ENCODE measurements around the gene SLC9A9. TPM values are rescaled to one million over a fixed set of nuclear protein-coding genes. Genes with fewer than 3 reads are reported as not detected.

Gene SLC9A9
- total RNA-seq, 2 donors from 2014 or later = 1.3 to 3.7 TPM

- no peak for TF ChIP-seq CTCF (conservative IDR thresholded peaks at IDR 0.05)
- Mint-ChIP-seq H3K4me3 (no peak overlapping the region), H3K36me3 (ENCODE audit: low read depth) (no peaks in the 10 kb centered on the region), H3K27ac (no peak overlapping the region), H3K27me3 (ENCODE audit: insufficient read depth) (peaks cover 4% of the 10 kb centered on the region), H3K4me1 (no peaks in the 10 kb centered on the region), H3K9me3 (no peaks in the 10 kb centered on the region)
- Histone ChIP-seq H3K4me3 (ENCODE audit: low read length) (no peak overlapping the region), H3K27me3 (ENCODE audit: control insufficient read depth, insufficient read depth, low read length, poor library complexity, severe bottlenecking) (no peaks in the 10 kb centered on the region), H3K4me1 (ENCODE audit: control insufficient read depth, insufficient read depth, low read length) (no peaks in the 10 kb centered on the region), H3K36me3 (ENCODE audit: control insufficient read depth, insufficient read depth, low read length) (no peaks in the 10 kb centered on the region), H3K9me3 (ENCODE audit: control insufficient read depth, low read length) (no peaks in the 10 kb centered on the region), H3K9ac (ENCODE audit: extremely low read depth, low read length, poor library complexity, severe bottlenecking) (no peak overlapping the region), H3K27ac (ENCODE audit: low read depth, low read length) (no peak overlapping the region)
- WGBS, 2 experiments (ENCODE audit: insufficient coverage in 1 of 2, insufficient read length in 1 of 2) = 83 to 90% methylated on average over 2 to 5 of the region's 5 CpGs
- no peak for DNase-seq
These were observed 549.3 kb downstream of the SLC9A9 start for GRCh38 chr3:143298886-143299535.

GRCh38 chr3:143298380-143298779 lies 549.9 kb downstream of the SLC9A9 start:
- Histone ChIP-seq H3K9me3 (ENCODE audit: control insufficient read depth, low read length) (no peaks in the 10 kb centered on the region), H3K4me3 (ENCODE audit: low read length) (no peak overlapping the region), H3K4me1 (ENCODE audit: control insufficient read depth, insufficient read depth, low read length) (no peaks in the 10 kb centered on the region), H3K9ac (ENCODE audit: extremely low read depth, low read length, poor library complexity, severe bottlenecking) (no peak overlapping the region), H3K36me3 (ENCODE audit: control insufficient read depth, insufficient read depth, low read length) (no peaks in the 10 kb centered on the region), H3K27ac (ENCODE audit: low read depth, low read length) (no peak overlapping the region), H3K27me3 (ENCODE audit: control insufficient read depth, insufficient read depth, low read length, poor library complexity, severe bottlenecking) (no peaks in the 10 kb centered on the region)
- no peaks in the 10 kb centered on the region for H3K9me3 Mint-ChIP-seq
- no peaks in the 10 kb centered on the region for H3K4me1 Mint-ChIP-seq
- no peak overlapping the region for H3K27ac Mint-ChIP-seq
- peaks cover 4% of the 10 kb centered on the region for H3K27me3 Mint-ChIP-seq (ENCODE audit: insufficient read depth)
- no peaks in the 10 kb centered on the region for H3K36me3 Mint-ChIP-seq (ENCODE audit: low read depth)
- no peak overlapping the region for H3K4me3 Mint-ChIP-seq
- DNase-seq = no peak
- no peak for TF ChIP-seq CTCF (conservative IDR thresholded peaks at IDR 0.05)

- H3K36me3 Mint-ChIP-seq (ENCODE audit: low read depth) = no peaks in the 10 kb centered on the region
- Histone ChIP-seq H3K36me3 (ENCODE audit: control insufficient read depth, insufficient read depth, low read length) (no peaks in the 10 kb centered on the region), H3K9me3 (ENCODE audit: control insufficient read depth, low read length) (no peaks in the 10 kb centered on the region), H3K4me3 (ENCODE audit: low read length) (no peak overlapping the region), H3K27me3 (ENCODE audit: control insufficient read depth, insufficient read depth, low read length, poor library complexity, severe bottlenecking) (no peaks in the 10 kb centered on the region), H3K27ac (ENCODE audit: low read depth, low read length) (no peak overlapping the region), H3K9ac (ENCODE audit: extremely low read depth, low read length, poor library complexity, severe bottlenecking) (no peak overlapping the region), H3K4me1 (ENCODE audit: control insufficient read depth, insufficient read depth, low read length) (no peaks in the 10 kb centered on the region)
- WGBS, 2 experiments (ENCODE audit: insufficient coverage in 1 of 2, insufficient read length in 1 of 2) = 86 to 91% methylated on average over 1 to 4 of the region's 4 CpGs
- no peaks in the 10 kb centered on the region for H3K4me1 Mint-ChIP-seq
- H3K4me3 Mint-ChIP-seq = no peak overlapping the region
- H3K27me3 Mint-ChIP-seq (ENCODE audit: insufficient read depth) = no peaks in the 10 kb centered on the region
- H3K27ac Mint-ChIP-seq = no peak overlapping the region
- no peak for DNase-seq
- no peaks in the 10 kb centered on the region for H3K9me3 Mint-ChIP-seq
- no peak for TF ChIP-seq CTCF (conservative IDR thresholded peaks at IDR 0.05)
These were observed 552.8 kb downstream of the SLC9A9 start for GRCh38 chr3:143295201-143296080.
